GM12873 (cell line): ENCODE data around the gene COPA.

Source experiments
- TF ChIP-seq, protein P1 (sequence below): IDR thresholded peaks from 2 replicates; pipeline ENCODE4 v1.5.1; 2012; ENCODE audit warnings: low read depth, mild to moderate bottlenecking, moderate library complexity, low read length, control low read depth; ENCODE audit not compliant: insufficient read depth; ENCODE audit errors: missing control alignments

COPA gene

DNA sequence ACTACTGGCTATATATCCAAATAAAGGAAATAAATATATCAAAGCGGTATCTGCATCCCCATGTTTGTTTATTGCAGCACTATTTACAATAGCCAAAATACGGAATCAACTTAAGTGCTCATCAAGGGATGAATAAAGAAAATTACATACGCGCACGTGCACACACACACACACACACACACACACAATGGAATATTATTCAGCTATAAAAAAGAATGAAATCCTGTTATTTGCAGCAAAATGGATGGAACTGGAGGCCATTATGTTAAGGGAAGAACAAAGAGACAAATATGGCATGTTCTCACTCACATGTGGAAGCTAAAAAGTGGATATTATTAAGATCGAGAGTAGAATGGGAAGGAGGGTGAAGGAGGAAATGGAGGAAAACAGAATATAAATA, 20.2 kb downstream of the COPA start:
- TF ChIP-seq, protein P1, sequence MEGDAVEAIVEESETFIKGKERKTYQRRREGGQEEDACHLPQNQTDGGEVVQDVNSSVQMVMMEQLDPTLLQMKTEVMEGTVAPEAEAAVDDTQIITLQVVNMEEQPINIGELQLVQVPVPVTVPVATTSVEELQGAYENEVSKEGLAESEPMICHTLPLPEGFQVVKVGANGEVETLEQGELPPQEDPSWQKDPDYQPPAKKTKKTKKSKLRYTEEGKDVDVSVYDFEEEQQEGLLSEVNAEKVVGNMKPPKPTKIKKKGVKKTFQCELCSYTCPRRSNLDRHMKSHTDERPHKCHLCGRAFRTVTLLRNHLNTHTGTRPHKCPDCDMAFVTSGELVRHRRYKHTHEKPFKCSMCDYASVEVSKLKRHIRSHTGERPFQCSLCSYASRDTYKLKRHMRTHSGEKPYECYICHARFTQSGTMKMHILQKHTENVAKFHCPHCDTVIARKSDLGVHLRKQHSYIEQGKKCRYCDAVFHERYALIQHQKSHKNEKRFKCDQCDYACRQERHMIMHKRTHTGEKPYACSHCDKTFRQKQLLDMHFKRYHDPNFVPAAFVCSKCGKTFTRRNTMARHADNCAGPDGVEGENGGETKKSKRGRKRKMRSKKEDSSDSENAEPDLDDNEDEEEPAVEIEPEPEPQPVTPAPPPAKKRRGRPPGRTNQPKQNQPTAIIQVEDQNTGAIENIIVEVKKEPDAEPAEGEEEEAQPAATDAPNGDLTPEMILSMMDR, result no peak

DNA sequence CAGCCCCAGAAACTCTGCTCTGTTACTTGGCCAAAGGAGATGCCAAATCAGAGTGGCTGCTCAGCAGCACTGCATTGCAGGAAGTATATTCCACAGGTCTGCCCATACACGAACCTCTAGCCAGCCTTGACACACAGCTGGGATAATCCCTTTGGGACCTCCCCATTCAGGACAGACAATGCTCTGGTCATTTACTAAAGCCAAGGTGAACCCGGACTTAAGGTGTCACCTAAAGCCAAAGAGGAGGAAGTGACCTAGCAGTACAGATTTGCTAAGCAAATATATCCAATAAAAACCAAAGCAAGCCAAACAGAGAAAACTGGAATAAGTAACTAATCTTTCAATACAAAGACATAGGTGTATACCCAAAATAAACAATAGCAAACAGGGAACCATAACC, 27.7 kb downstream of the COPA start:
- TF ChIP-seq, protein P1, result no peak

DNA sequence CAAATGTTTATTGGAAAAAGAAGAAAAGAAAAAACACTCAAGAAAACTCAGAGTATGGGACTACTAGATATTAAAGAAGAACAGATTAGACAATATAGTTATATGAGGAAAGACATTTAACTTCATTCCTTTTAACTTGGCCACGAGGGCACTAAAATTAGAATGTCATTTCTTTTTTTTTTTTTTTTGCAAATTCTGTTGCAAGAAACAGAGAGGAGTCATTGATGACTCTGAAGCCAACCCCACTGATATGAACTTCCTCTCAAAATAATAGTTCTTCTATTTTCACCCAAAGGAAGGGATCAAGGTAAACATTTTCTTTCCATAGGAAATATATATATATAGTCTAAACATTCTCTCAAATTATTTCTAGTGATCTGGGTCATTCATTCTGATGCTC, 33.5 kb downstream of the COPA start:
- TF ChIP-seq, protein P1, result no peak

DNA sequence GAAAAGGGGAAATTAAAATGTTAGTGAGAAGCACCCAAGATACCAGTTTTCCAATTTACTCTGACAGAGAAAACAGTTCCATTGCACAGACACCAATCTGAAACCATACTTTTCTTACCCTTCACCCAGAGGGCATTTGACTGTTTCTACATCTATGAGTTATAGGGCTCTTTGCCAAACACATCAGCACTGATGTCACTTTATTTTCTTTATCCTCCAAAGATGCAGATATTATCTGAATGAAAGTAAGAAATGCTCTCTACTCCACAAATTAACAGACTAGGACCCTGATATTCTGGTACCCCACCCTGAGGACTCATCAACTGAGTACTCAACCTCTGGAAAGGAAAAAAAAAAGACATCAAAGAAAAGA, 33.9 kb downstream of the COPA start:
- TF ChIP-seq, protein P1, result no peak

DNA sequence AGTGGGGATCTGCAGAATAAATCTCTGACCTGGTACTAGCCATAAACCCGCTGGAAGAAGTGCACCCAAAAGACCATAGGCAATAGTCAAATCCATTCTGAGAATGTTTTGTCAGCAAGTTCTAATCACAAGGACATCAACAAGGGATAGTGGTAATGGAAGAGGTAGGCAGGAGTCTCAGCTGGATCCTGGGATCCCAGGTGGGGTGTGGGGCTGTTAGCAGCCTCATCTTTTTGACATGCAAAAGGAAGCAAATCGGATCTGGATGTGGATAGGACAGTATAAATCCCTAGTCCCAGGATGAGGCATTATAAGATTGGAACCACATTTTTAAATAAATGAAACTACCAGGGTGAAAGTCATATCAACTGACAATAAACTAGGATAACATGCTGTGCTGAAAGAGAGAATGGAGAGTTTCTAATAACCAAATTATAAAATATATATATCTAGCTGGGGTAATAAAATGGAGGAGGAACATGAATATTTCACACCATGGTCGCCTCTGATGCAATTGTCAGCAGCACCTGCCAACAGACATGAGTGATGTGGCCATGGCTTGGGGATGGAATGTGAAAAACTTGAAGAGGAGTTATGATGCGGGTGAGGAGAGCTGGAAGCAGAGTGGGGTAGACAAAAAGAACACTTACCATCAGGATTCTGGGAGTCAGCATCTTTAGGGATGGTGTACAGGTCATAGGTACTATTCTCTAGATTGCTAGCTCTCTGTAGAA, 34.4 kb downstream of the COPA start:
- TF ChIP-seq, protein P1, result no peak

DNA sequence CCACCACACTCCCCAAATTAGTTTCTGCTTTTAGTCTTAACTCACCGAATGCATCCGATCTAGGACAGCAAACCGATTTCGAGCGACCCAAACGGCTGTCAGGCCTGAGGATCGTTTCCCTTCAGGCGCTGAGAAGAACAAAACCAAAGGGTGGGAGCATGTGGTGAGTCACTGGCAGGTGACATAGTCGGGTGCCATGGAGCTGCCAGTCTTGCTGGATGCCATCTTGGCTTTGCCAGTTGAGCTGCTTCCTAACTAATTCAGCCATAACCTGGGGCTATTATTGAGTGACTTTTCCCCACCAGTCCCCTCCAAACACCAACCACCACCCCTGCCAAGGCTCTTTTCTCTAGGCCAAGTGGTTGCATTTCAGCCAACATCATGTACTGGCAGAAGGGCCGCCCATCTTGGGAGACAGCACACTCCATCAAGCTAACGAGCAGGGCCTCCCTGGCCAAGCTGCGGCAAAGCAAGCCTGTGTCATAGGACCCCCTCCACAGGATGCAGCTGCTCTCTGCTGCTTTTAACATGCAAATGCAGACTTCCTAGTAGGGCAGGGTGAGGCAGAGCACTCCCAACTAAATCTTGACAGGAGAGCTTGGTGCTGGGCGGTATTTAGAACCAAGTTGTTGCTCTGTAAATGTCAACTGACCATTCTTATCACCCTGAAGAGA, 35.8 kb downstream of the COPA start:
- TF ChIP-seq, protein P1, result no peak

DNA sequence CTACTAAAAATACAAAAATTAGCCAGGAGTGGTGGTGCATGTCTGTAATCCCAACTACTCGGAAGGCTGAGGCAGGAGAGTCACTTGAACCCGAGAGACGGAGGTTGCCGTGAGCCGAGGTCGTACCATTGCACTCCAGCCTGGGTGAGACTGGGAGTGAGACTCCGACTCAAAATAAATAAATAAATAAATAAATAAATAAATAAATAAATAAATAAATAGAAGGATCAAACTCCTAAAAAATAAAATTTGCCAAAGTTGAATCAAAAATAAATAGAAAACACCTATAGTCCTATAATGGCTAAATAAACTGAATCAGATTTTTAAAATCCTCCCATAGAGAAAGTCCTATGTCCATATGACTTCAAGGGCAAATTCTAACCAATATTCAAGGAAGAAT, 42.9 kb downstream of the COPA start:
- TF ChIP-seq, protein P1, result no peak
